Vagina (tissue), 2 donors: ENCODE measurements around the gene YDJC.

Source experiments
- CTCF ChIP-seq, 3 experiments: fragments of 450-650 bp in 2 of 3; fragments of 200-600 bp in 1 of 3; sonication (generic) in 1 of 3; IDR thresholded peaks; one replicate each; pipeline ENCODE4 v1.5.1; 2017 to 2019; ENCODE audit warnings: antibody characterized with exemption in 3 of 3, mild to moderate bottlenecking in 2 of 3, moderate library complexity in 2 of 3
- POLR2A ChIP-seq, 2 donors: fragments of 450-650 bp; IDR thresholded peaks; one replicate each; pipeline ENCODE4 v1.6.1; 2017; ENCODE audit warnings: antibody characterized with exemption in 2 of 2, mild to moderate bottlenecking in 2 of 2, moderate library complexity in 2 of 2

GRCh38 chr22:21663738-21664137, 33.9 kb upstream of the YDJC start:
- TF ChIP-seq POLR2A (IDR thresholded peaks at IDR 0.05) (no peak), CTCF (IDR thresholded peaks at IDR 0.05) (no peak)
